Osteoblast (primary cell): Measurements from ENCODE around the gene CPEB4. TPM values are rescaled to one million over a fixed set of nuclear protein-coding genes. Genes with fewer than 3 reads are reported as not detected.

Experiments
- DNase-seq: peaks from one replicate; pipeline ENCODE4 v3.0.0; 2011; ENCODE audit warnings: low spot score, mixed read lengths; ENCODE audit not compliant: insufficient read length; ENCODE audit errors: missing footprints
- H2AFZ ChIP-seq: 2 replicates; pipeline ENCODE4 v1.6.0; 2011; ENCODE audit warnings: mild to moderate bottlenecking, low read length
- H3K27ac ChIP-seq: 2 replicates; pipeline ENCODE4 v1.5.1; 2011; ENCODE audit warnings: mild to moderate bottlenecking, low read depth, low read length, moderate library complexity
- H3K27me3 ChIP-seq: 2 replicates; pipeline ENCODE4 v1.6.0; 2012; ENCODE audit warnings: mild to moderate bottlenecking, control low read depth, inconsistent platforms, low read length, moderate library complexity; ENCODE audit not compliant: insufficient read depth
- H3K36me3 ChIP-seq: 2 replicates; pipeline ENCODE4 v1.5.1; 2011; ENCODE audit warnings: mild to moderate bottlenecking, low read length, control low read depth, moderate library complexity; ENCODE audit not compliant: insufficient read depth
- H3K4me1 ChIP-seq: 2 replicates; pipeline ENCODE4 v1.5.1; 2011; ENCODE audit warnings: mild to moderate bottlenecking, low read length, control low read depth, moderate library complexity; ENCODE audit not compliant: insufficient read depth
- H3K4me2 ChIP-seq: 2 replicates; pipeline ENCODE4 v1.6.0; 2011; ENCODE audit warnings: mild to moderate bottlenecking, low read length; ENCODE audit not compliant: insufficient read depth
- H3K4me3 ChIP-seq: fragments of 200-600 bp; sonication (generic); 3 replicates; pipeline ENCODE4 v1.5.1; 2012; ENCODE audit warnings: mild to moderate bottlenecking, low read length, inconsistent platforms; ENCODE audit not compliant: insufficient read depth
- H3K79me2 ChIP-seq: 2 replicates; pipeline ENCODE4 v1.6.0; 2012; ENCODE audit warnings: mild to moderate bottlenecking, low read length, control low read depth, inconsistent platforms; ENCODE audit not compliant: insufficient read depth
- H3K9me3 ChIP-seq: 2 replicates; pipeline ENCODE4 v1.5.1; 2011; ENCODE audit warnings: low read depth, low read length, control low read depth
- H4K20me1 ChIP-seq: 2 replicates; pipeline ENCODE4 v1.6.0; 2012; ENCODE audit warnings: mild to moderate bottlenecking, low read length, control low read depth; ENCODE audit not compliant: insufficient read depth
- total RNA-seq: library from RNA; depleted of rRNA; stranded (reverse); fragments of >200 nt; gene quantifications from 2 replicates; pipeline ENCODE4 v1.2.3, GENCODE V29; 2012
- TF ChIP-seq, protein P1 (sequence below): IDR thresholded peaks from 2 replicates; pipeline ENCODE4 v1.5.1; 2011; ENCODE audit warnings: mild to moderate bottlenecking, low read depth, low read length, moderate library complexity; ENCODE audit errors: extremely low read depth

Gene CPEB4
- total RNA-seq, 1 donor, result 41.6 TPM

DNA sequence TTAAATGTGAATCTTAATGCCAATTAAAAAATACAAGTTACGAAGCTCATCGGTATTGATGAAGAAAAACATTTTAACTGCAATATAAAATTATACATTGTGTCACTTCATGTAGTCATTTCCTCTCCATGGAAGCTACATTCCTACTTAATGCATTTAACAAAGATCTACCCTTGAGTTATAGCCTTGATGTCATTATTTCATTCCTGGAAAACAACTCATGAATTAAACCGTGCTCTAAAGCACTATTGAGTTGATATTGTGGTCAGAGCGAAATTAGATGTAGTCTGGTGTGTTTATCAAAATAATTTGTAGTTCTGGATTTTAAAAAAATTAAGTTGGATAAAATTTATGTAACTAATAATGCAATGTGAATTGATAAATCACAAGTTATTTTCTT lies 111.9 kb downstream of the CPEB4 start:
- H3K9me3 ChIP-seq, result no peaks in the 10 kb centered on the region
- no peak overlapping the region for H2AFZ ChIP-seq
- no peaks in the 10 kb centered on the region for H4K20me1 ChIP-seq
- H3K4me3 ChIP-seq, result no peak overlapping the region
- H3K27me3 ChIP-seq, result no peaks in the 10 kb centered on the region
- DNase-seq, result no peak
- H3K36me3 ChIP-seq, result no peaks in the 10 kb centered on the region
- H3K4me2 ChIP-seq, result no peak overlapping the region
- H3K27ac ChIP-seq, result no peak overlapping the region
- TF ChIP-seq, protein P1, sequence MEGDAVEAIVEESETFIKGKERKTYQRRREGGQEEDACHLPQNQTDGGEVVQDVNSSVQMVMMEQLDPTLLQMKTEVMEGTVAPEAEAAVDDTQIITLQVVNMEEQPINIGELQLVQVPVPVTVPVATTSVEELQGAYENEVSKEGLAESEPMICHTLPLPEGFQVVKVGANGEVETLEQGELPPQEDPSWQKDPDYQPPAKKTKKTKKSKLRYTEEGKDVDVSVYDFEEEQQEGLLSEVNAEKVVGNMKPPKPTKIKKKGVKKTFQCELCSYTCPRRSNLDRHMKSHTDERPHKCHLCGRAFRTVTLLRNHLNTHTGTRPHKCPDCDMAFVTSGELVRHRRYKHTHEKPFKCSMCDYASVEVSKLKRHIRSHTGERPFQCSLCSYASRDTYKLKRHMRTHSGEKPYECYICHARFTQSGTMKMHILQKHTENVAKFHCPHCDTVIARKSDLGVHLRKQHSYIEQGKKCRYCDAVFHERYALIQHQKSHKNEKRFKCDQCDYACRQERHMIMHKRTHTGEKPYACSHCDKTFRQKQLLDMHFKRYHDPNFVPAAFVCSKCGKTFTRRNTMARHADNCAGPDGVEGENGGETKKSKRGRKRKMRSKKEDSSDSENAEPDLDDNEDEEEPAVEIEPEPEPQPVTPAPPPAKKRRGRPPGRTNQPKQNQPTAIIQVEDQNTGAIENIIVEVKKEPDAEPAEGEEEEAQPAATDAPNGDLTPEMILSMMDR, result no peak
- H3K79me2 ChIP-seq, result no peaks in the 10 kb centered on the region
- no peaks in the 10 kb centered on the region for H3K4me1 ChIP-seq

DNA sequence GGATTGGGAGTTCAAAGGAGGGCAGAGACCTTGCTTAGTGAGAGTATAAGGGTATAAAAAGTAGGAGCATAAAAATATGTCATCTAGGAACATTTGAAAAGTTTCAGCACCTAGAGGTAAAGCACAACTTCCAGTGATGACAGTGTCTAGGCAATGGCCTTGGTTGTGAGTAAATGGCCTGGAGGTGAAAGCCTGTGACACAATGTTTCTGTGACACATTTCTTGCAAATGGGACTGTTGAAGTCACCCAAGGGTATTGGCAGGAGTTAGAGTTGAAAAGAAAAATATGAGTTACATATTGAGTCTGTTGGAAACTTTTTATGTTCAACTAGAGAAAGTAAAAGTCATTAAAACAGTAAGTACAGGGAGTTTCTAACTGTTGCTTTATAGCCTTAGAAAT lies 115.6 kb downstream of the CPEB4 start:
- Histone ChIP-seq H3K4me3 (no peak overlapping the region), H4K20me1 (no peaks in the 10 kb centered on the region), H3K27ac (no peak overlapping the region), H3K79me2 (no peaks in the 10 kb centered on the region), H3K4me2 (no peak overlapping the region), H3K27me3 (peaks cover 4% of the 10 kb centered on the region), H3K9me3 (no peaks in the 10 kb centered on the region), H2AFZ (no peak overlapping the region), H3K36me3 (no peaks in the 10 kb centered on the region), H3K4me1 (no peaks in the 10 kb centered on the region)
- no peak for DNase-seq
- TF ChIP-seq, protein P1, result no peak

DNA sequence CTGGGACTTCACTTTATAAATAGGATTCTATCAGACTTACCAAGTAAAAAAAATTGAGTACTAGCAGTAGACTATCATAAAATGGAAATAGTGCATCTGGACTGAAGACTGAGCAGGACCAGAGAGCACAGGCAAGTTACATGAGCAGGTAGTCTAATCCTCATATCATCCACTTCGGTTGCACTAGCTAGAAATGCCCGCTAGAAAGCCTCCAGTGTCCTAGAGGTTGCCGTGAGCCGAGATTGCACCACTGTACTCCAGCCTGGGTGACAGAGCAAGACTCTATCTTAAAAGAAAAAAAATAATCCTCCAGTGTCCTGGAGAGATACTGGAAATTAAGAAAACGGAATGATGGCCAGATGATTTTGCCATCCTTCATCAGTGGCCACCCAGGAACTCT lies 120.8 kb downstream of the CPEB4 start:
- TF ChIP-seq, protein P1, result no peak
- Histone ChIP-seq H3K4me3 (no peak overlapping the region), H3K27me3 (peaks cover 4% of the 10 kb centered on the region), H3K36me3 (no peaks in the 10 kb centered on the region), H2AFZ (no peak overlapping the region), H3K4me2 (no peak overlapping the region), H3K9me3 (no peaks in the 10 kb centered on the region), H4K20me1 (no peaks in the 10 kb centered on the region), H3K27ac (no peak overlapping the region), H3K4me1 (no peaks in the 10 kb centered on the region), H3K79me2 (no peaks in the 10 kb centered on the region)
- no peak for DNase-seq

DNA sequence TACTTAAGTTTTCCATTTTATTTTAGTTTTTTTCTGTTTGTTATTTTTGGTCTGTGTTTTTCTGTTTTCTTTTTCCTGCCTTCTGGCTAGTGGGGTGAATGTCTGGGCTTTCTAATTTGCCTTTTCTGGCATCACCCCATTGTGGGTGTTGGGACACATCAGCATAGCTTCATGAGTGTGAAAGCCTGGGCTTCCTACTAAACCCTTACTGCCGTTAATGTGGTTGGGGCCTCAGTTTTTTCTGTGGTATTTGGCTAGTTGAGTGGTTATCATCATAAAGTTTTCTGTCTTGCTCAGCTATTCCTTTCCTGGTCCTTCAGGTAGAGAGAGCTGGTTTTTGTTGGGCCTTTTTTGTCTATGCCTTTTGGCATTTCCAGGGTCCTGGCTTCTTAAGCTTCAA lies 122.2 kb downstream of the CPEB4 start:
- peaks cover 4% of the 10 kb centered on the region for H3K27me3 ChIP-seq
- H3K27ac ChIP-seq, result no peak overlapping the region
- no peaks in the 10 kb centered on the region for H3K36me3 ChIP-seq
- no peak overlapping the region for H3K4me2 ChIP-seq
- no peaks in the 10 kb centered on the region for H4K20me1 ChIP-seq
- H3K4me1 ChIP-seq, result no peaks in the 10 kb centered on the region
- no peak for DNase-seq
- H3K9me3 ChIP-seq, result no peaks in the 10 kb centered on the region
- TF ChIP-seq, protein P1, result no peak
- no peaks in the 10 kb centered on the region for H3K79me2 ChIP-seq
- H3K4me3 ChIP-seq, result no peak overlapping the region
- H2AFZ ChIP-seq, result no peak overlapping the region
